Amniotic epithelial cell (primary cell): ENCODE measurements around the gene JAKMIP2.
"Not testable (repeated sequence)": the region's sequence is repeated elsewhere in the genome, so short reads cannot be mapped to it uniquely, and the experiment has no call there.

Source experiments
- DNase-seq: peaks from one replicate; pipeline ENCODE4 v3.0.0-alpha.2; 2010; ENCODE audit warnings: low read depth

Gene JAKMIP2

DNA sequence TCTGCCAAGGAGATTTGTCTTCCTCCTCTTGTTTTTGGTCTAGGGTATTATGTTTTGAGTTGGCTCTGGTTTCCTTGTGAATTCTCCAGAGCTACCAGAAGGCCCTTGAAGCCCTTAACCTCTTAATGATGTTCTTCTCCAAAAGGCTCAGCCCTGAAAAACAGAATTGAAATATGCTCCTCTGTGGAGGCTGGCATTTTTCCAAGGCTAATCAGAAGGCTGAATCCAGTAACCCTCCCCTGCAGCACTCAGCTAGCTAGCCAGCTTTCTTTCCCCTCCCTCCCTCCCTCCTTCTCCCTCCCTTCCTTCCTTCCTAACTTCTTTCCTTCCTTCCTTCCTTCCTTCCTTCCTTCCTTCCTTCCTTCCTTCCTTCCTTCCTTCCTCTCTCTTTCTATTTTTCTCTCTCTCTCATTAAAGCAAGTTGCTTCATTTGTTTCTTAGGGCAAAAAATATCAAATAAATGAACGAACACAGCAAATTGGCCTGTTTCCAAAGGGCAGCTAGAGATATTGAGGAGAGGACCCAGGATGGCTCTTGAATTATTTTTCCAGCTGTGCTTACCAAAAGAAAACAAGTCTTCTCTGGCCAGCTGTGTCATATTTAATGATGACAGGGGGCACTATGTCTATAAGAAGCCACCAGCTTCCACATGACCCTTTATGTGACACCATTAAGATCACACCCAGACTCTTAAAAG lies 38.7 kb downstream of the JAKMIP2 start:
- peak; percentile 3 for DNase-seq

DNA sequence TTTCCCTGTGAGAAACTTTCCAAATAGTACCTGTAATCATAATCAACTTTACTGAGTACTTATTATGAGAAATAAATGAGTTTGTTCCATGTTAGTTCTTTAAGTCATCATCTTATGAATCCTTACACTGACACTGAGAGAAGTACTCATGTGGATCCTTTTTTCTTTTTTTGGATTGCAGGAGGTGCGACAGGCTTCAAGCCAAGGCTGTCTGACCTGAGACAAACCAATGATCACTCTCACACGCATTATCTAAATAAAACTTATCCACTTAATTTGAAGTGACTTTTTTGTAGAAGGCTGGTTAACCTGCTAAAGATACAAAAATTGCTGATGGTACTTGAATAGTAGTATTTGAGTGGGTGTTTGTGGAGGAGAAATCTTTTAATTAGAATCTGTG lies 39.5 kb downstream of the JAKMIP2 start:
- DNase-seq = no peak

DNA sequence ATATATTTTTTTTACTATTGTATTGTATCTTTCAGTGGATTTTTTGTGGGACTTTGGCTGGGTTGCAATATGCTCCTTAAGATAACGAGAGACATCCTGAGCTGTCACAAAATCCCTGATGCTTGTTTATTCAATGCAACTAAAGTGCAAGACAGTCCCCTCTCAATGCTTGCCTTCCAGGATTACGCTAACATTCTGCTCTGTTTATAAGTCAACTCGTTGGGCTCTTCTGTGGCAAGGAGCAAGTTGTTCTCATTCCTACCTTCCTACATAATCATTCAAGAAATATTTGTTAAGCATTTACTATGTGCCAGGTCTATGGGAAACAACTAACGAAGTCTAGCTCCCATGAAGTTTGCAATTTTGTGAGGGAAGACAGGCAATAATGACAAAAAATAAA lies 40.4 kb downstream of the JAKMIP2 start:
- no peak for DNase-seq

DNA sequence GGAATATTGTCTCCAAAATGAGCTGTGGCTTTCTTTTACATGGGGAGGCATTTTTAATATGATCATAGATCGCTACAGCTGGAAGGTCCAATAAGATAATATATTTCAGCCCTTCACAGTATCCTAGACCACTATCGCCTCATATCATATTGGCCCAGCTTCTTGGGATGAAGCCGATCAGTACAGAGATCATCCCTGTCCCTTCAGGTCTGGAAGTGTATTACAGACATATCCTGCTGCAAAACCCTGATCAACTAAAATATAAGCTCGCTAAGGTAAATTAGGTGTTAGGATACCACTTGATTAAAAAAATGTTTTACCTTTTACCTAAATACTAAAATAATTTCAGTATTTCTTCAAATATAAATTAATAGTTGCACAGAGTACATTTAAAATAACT lies 41.7 kb downstream of the JAKMIP2 start:
- DNase-seq = no peak

DNA sequence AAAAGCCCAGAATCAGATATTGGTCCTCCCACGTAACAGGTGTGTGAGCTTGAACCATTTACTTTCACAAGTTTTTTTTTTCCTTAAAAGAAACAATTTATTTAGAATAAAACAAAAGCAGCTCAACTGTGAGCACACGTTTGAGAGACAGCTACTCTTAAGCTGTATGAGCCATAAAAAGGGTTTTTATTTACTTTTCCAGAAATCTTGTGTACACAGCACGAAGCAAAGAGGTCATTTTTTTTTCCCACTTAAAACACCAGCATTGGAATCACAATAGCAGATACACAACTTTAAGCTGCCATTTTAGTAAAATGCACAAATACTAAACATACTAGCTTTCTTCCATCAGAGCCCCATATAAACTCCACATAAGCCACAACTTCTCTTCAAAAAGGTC lies 44.6 kb downstream of the JAKMIP2 start:
- DNase-seq = no peak

DNA sequence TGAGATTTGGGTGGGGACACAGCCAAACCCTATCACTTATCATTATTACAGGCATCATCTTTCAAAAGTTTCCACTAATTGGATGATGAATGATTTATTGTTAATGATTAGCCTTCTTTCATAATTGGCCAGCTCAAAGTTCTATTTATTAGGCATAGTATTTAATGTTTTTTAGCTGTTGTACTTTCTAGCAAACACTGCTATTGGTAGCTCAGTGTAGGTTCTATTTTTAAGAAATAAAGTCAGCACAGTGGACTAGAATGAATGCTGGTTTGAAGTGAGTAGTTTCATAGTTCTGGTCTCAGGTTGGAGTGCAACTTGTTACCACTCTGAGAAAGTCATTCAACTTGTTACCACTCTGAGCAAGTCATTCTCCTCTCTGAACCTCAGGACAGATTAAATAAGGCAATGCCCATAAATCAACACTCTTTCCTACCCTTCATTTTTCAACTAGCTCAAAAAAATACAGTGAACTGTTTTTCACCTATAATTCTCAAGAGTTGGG lies 46.9 kb downstream of the JAKMIP2 start:
- no peak for DNase-seq

DNA sequence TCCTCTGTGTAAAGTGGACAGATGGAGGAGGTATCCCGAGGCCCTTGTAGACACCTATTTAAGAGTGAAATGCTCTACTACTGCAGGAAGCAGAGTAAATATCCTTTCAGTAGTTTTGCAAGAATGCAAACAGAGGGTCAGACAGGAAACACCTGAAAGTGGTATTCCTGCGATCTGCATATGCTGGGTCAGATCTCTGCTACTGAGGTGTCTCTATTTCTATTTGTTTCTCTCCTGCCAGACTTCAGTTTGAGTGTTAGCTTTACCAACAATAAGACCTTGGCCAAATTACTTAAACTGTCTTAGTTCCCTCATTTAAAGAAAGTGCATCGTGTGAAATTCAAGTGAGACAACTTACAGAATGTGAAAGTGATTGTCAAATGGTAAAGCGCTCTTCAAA lies 47.6 kb downstream of the JAKMIP2 start:
- no peak for DNase-seq

DNA sequence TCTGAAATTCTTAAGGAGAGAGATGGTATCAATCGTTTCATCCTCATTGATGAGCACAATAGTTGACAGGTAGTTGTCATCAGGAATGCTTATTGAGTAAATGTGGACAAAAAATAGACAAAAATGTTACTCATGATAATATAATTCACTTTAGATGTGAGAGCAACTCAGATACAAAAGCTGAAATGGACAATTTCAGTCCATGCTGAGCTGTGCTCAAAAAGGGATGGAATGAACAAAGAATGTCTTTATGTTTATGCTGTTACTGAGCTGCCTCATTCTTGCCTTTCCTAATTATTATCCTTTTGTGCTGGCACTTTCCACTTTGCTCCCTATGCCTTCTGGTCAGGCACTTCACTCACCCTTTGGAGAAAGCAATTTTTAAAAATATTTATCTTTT lies 49.5 kb downstream of the JAKMIP2 start:
- DNase-seq = no peak

DNA sequence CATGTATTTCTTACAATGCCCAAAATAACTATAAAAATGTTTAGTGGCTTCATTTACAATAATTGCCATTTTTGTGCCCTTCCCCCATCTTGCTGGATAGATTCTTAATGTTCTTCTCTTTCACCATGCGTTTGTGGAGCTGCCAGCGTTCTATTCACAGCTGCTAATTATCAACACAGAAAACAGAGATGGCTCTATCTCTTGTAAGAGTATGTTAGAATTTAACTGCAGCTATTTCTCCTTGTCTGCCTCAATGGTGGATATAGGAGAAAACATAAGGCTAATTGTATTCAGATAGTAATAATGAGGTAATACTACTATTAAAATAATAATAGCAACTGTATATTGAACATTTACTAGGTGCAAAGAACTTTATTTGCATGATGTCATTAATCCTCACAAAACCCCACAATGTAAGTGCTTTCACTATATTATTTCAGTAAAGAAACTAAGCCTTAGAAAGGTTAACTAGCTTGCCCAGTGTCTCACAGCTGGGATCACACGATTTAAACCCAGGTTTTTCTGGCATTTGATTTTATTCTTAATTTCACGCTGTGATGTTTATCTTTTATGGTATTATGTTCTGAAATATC lies 50.1 kb downstream of the JAKMIP2 start:
- DNase-seq = no peak

DNA sequence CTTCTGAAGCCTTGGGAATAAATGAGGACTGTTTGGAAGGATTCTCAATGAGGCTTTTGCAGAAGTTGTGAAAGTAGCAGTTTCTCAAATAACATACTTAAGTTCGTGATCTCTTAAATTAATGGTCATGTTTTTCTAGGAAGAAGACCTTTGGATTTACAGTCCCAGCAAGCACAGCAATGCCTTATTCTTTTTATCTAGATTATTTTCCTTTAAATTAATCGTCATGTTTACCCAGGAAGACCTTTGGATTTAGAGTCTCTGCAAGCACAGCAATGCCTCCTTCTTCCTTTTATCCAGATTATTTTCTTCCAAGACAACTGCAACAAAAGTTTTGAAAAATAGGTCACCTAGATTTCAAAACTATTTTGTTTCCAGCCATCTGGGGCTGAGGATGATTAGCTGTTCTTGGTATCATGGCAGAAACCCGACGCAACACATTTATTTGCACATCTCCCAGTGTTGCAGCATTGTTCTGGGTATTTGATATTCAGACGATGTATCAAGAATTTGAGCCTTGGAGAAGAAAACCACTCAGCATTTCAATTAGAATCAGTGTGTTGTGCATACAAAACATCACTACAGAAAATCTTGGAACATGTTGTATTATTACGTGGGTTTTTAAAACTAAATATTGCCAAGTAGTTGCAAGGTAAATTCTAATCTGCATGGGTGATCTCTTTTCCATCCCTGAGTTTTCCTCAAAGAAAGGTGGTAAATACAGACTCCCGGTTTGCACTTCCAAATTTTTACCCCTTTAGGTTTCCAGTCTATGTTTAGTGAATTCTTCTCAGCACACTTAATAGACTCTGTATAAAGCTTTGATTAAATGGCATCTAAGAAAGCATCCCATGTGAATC lies 50.9 kb downstream of the JAKMIP2 start:
- DNase-seq = no peak

DNA sequence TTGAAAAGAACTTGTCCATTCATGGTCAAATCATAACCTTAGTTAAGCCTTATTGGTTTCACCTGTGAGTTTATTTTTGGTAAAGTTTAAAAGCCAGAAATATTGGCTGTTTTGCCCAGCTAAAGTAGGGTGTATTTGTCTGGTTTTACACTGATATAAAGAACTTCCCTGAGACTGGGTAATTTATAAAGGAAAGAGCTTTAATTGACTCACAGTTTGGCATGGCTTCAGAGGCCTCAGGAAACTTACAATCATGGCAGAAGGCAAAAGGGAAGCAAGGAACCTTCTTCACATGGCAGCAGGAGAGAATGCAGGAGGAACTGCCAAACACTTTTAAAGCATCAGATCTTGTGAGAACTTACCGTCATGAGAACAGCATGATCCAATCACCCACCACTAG lies 55.3 kb downstream of the JAKMIP2 start:
- DNase-seq = no peak

DNA sequence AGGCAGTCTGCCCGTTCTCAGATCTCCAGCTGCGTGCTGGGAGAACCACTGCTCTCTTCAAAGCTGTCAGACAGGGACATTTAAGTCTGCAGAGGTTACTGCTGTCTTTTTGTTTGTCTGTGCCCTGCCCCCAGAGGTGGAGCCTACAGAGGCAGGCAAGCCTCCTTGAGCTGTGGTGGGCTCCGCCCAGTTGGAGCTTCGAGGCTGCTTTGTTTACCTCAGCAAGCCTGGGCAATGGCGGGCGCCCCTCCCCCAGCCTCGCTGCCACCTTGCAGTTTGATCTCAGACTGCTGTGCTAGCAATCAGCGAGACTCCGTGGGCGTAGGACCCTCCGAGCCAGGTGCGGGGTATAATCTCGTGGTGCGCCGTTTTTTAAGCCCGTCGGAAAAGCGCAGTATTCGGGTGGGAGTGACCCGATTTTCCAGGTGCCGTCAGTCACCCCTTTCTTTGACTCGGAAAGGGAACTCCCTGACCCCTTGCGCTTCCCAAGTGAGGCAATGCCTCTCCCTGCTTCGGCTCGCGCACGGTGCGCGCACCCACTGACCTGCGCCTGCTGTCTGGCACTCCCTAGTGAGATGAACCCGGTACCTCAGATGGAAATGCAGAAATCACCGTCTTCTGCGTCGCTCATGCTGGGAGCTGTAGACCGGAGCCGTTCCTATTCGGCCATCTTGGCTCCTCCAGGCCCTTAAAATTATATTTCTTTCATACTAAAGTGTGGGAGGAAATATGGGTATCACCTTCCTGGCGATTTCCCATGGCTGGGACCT lies 61.2 kb downstream of the JAKMIP2 start:
- not testable (repeated sequence) for DNase-seq

DNA sequence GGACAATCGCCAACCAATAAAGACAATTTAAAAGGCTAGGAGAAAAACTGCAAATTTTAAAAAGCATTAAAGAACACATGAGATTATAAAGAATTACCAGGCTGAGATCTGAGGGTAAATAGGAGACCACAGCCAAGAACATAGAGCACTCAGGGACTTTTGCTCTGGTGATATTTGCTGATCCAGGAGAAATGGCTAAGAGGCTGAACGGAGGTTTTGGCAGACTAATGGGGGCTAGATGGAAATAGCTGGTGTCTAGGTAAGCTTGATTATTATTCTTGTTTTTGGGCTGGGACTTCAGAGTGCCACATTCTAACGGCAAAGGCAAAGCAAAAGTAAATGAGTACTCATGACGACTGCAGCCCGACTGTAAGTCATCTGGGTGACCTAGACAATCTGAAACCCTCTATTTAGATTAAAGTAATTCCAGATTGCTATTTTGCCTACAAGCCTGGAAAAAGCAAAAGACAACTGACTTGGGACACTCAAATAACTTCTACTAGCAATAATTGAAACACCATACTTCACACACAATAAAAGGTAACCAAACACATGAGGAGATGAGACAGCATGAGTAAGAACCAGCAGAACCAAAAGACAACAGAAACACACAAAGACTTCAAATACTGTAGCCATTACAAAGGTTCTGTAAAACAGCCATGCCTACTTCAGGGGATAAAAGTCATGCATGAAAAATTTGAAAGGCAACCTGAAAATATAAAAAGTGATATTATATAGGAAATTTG lies 68.8 kb downstream of the JAKMIP2 start:
- DNase-seq = no peak

DNA sequence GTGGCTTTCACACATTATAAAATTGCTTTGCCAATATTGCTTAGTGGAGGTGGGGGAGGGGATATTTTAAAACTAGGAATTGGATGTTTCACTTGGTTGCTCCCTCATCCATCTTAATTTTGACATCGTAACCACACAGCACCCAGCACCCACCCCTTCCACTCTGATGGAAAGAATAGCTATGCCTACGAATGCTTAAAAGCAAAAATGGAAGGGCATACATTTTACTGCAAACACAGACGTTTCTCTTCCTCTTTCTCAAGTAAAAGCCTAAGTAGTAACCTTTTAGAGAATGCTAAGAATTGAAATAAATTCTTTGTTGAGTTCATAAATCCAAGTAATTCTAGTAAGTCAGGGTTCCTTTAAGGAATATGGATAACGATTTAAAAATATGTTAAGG lies 69.9 kb downstream of the JAKMIP2 start:
- DNase-seq = no peak

DNA sequence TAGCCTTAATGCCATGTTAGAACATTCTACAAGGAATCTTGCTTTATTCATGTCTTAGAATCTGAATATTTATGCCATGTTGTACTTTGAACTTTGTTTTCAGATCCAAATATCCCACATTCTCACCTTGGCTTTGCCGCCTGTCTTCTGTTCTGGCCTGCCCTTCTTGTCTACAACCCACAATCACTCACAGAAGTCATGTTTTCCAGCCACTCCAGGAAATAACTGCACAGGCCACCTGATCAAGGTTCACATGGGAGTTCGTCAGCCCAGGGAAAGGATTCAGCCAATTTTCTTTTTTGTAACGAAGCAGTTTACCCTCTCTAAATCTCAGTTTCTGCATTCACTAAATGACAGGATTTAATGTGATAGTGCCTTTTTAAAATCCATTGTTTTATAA lies 70.5 kb downstream of the JAKMIP2 start:
- no peak for DNase-seq

DNA sequence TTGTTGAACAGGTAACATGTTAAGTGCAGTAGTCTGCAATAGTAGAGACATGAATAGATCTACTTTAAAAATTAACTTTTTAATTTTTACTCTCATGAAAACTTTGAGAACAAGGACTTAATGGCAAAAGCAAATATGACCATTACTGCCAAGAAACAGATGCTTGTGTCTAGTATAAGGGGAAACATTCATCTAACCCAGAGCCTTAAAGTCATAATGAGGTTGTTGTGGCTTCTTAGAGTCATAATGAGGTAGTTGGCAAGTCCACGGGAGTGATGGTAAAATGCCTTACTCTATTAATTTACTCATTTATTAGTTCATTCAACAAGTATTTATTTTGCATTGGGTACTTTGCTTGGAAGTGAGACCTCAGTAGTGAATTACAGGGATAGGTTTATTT lies 71.5 kb downstream of the JAKMIP2 start:
- no peak for DNase-seq

DNA sequence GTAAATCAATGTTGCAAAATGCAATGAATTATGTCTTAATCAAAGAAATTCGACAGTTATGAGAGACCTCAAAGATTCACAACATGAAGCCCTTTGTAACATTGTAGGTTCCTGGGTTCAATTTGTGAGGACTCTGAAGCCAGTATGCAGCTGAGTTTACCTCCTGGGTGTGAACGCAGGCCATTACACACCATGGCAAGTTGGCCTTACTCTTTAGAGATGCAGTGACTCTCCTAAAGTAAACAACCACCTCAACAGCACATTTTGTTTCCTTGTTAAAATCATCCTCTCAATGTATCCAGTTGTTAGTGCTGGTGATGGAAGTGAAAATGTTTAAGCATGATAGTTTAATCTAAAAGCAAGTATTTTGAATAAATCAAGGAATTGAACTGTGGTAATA lies 73.8 kb downstream of the JAKMIP2 start:
- no peak for DNase-seq

DNA sequence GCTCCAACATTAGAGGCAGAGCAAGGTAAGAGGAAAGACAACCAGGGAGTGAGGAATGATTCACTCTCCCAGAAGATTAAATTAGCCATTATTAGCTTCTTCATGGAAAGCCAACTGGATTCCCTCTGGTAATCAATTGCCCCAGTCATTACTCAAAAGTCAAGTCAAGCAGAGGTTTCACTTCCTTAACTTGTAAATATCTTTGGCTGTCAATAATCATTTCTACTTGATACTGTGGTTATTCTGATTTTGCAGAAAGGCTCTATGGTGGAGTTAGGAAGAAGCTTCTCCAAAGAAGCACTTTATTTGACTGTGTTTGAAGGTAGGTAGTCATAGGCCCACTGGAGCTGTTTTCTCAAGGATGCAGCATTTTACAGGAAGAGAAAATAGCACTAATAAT lies 78.0 kb downstream of the JAKMIP2 start:
- DNase-seq = no peak

DNA sequence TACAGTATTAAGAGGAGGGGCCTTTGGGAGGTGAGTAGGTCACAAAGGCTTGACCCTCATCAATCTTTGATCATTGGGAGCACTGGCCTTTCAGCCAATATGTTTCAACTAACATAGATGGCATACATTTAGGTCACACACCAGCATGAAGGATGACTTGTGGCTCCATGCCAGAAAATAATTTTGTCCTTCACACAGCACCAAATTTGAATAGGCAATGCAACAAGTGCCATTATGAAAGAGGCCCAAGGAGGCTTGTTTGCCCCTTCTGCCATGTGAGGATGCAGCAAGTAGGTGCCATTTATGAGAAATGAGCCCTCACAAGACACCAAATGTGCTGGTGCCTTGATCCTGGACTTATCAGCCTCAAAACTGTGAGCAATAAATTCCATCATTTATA lies 81.1 kb downstream of the JAKMIP2 start:
- no peak for DNase-seq

DNA sequence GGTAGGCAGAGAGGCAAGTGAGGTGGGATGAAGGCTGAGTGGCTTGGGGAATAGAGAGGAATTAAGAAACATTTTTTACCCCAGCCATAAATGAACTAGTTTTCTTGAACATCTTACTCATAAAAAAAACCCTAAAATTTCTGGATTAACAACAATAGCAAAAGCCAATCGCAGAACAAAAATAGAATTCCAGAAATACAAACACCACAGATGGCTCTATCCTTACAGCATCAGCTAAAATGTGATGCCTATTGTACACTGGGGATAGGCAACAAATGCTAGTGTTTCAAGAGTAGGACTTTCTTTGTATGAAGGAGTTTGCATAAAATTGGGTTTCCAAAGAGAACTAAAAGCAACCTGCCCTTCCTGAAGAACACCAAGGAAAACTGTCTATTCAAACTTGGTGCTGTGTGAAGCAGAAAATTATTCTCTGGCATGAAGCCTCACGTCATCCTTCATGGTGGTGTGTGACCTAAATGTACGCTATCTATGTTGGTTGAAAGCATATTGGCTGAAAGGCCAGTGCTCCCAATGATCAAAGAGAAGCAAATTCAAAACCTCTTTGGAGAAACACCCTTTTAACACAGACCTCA lies 82.9 kb downstream of the JAKMIP2 start:
- DNase-seq = no peak

DNA sequence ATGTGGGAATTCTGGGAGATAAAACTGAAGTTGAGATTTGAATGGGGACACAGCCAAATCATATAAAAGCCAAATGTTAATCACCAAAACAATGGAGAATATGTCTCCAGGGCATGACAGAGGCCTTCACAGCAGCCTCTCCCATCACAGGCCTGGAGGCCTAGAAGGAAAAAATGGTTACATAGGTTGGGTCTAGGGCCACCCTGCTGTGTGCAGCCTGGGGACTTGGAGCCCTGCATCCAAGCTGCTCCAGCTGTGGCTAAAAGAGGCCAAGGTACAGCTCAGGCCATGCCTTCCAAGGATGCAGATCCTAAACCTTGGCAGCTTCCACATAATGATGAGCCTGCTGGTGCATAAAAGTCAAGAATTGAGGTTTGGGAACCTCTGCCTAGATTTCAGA lies 85.1 kb downstream of the JAKMIP2 start:
- no peak for DNase-seq
